ENCODE data around the gene C4B.

C4B gene

DNA sequence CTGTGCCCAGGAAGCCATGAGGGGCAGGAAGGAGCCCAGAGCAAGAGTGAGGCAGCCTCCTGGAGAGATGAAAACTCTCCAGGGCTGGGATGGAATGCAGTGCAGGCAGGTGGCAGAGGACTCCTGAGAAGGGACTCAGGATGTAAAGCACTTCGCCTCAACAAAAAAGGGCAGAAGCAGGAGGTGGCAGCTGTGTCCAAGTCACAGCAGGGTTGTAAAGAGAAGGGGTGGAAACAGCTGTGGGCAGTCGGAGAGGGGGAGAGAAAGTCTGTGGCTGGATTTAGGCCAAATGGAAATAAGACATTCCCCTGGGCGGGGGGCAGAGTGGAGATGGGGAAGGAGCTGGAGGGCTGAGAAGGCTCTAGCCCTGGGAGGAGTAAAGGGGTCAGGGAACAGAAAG lies 58.5 kb downstream of the C4B start:
- no peak overlapping the region for H4K8ac ChIP-seq (ENCODE audit: low read length)
- H3K27ac ChIP-seq (ENCODE audit: low read length, poor library complexity, severe bottlenecking): no peak overlapping the region
- no peak overlapping the region for H3K23ac ChIP-seq (ENCODE audit: low read length in 2 of 2)
- H2AFZ ChIP-seq (ENCODE audit: low read depth, low read length): no peak overlapping the region
- H3K4me2 ChIP-seq (ENCODE audit: low read length, poor library complexity, severe bottlenecking): no peak overlapping the region
- H2AK5ac ChIP-seq (ENCODE audit: low read length, severe bottlenecking): no peak overlapping the region
- no peak overlapping the region for H3K9ac ChIP-seq (ENCODE audit: low read length)
- H2BK120ac ChIP-seq (ENCODE audit: low read depth, low read length): no peak overlapping the region
- no peak overlapping the region for H3K4me3 ChIP-seq (ENCODE audit: insufficient read depth in 1 of 2, low read depth in 1 of 2, low read length in 2 of 2)
- H2BK15ac ChIP-seq (ENCODE audit: low read depth, poor library complexity, severe bottlenecking): no peak overlapping the region
- H3K14ac ChIP-seq (ENCODE audit: low read length in 2 of 2): no peak overlapping the region
- peaks cover 0 to 80% of the 10 kb centered on the region in 2 experiments for H3K36me3 ChIP-seq (ENCODE audit: control insufficient read depth in 1 of 2, insufficient read depth in 2 of 2, low read depth in 1 of 2, low read length in 2 of 2)
- no peak overlapping the region for H3K18ac ChIP-seq (ENCODE audit: low read depth in 1 of 2, low read length in 2 of 2)
- H4K91ac ChIP-seq (ENCODE audit: low read length): no peak overlapping the region
- H3K9me3 ChIP-seq (ENCODE audit: control insufficient read depth, low read length): no peaks in the 10 kb centered on the region
- H2BK5ac ChIP-seq (ENCODE audit: low read depth, low read length, poor library complexity, severe bottlenecking): no peak overlapping the region
- DNase-seq: no peak
- peaks cover 0 to 47% of the 10 kb centered on the region in 2 experiments for H3K27me3 ChIP-seq (ENCODE audit: control insufficient read depth in 1 of 2, insufficient read depth in 1 of 2, low read length in 2 of 2)
- 93% methylated on average over 3 of the region's 3 CpGs for WGBS
- no peaks in the 10 kb centered on the region for H3K79me1 ChIP-seq (replicated peaks; ENCODE audit: low read length, poor library complexity, severe bottlenecking)
- H3K4me1 ChIP-seq (ENCODE audit: control insufficient read depth, insufficient read depth, low read depth, low read length): peaks cover 18% of the 10 kb centered on the region
- no peak overlapping the region for H3K4ac ChIP-seq (ENCODE audit: low read depth in 1 of 2, low read length in 2 of 2)
- no peak overlapping the region for H2BK12ac ChIP-seq (ENCODE audit: low read length in 2 of 2)

DNA sequence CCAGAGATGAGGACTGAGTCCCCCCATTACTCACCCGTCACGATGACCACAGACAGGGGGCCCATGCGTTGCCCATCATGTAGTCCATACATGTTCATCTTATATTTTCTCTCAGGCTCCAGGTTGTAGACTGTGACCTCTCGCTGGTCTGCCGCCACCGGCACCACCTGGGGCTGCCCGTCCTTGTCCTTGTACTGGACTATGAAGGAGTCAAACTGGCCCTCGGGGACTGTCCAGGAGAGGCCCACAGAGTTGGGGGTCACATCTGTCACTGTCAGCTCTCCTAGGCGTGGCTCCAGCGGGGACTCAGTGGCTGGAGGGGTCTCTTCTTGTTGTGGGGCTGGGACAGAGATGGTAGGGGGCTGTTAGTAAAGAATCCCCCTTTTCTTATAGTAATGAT lies 59.0 kb downstream of the C4B start:
- DNase-seq: no peak
- no peak overlapping the region for H3K18ac ChIP-seq (ENCODE audit: low read depth in 1 of 2, low read length in 2 of 2)
- H3K9ac ChIP-seq (ENCODE audit: low read length): no peak overlapping the region
- H3K27ac ChIP-seq (ENCODE audit: low read length, poor library complexity, severe bottlenecking): no peak overlapping the region
- H2BK15ac ChIP-seq (ENCODE audit: low read depth, poor library complexity, severe bottlenecking): no peak overlapping the region
- no peak overlapping the region for H3K4me2 ChIP-seq (ENCODE audit: low read length, poor library complexity, severe bottlenecking)
- peaks cover 18% of the 10 kb centered on the region for H3K4me1 ChIP-seq (ENCODE audit: control insufficient read depth, insufficient read depth, low read depth, low read length)
- no peak overlapping the region for H2AK5ac ChIP-seq (ENCODE audit: low read length, severe bottlenecking)
- no peak overlapping the region for H4K8ac ChIP-seq (ENCODE audit: low read length)
- no peak overlapping the region for H2BK120ac ChIP-seq (ENCODE audit: low read depth, low read length)
- no peaks in the 10 kb centered on the region for H3K79me1 ChIP-seq (replicated peaks; ENCODE audit: low read length, poor library complexity, severe bottlenecking)
- H3K36me3 ChIP-seq (ENCODE audit: control insufficient read depth in 1 of 2, insufficient read depth in 2 of 2, low read depth in 1 of 2, low read length in 2 of 2): peaks cover 0 to 78% of the 10 kb centered on the region in 2 experiments
- no peak overlapping the region for H2BK12ac ChIP-seq (ENCODE audit: low read length in 2 of 2)
- H2BK5ac ChIP-seq (ENCODE audit: low read depth, low read length, poor library complexity, severe bottlenecking): no peak overlapping the region
- H4K91ac ChIP-seq (ENCODE audit: low read length): no peak overlapping the region
- H3K4me3 ChIP-seq (ENCODE audit: insufficient read depth in 1 of 2, low read depth in 1 of 2, low read length in 2 of 2): no peak overlapping the region
- peaks cover 0 to 44% of the 10 kb centered on the region in 2 experiments for H3K27me3 ChIP-seq (ENCODE audit: control insufficient read depth in 1 of 2, insufficient read depth in 1 of 2, low read length in 2 of 2)
- 96% methylated on average over 8 of the region's 10 CpGs for WGBS
- H3K14ac ChIP-seq (ENCODE audit: low read length in 2 of 2): no peak overlapping the region
- H3K9me3 ChIP-seq (ENCODE audit: control insufficient read depth, low read length): no peaks in the 10 kb centered on the region
- no peak overlapping the region for H3K4ac ChIP-seq (ENCODE audit: low read depth in 1 of 2, low read length in 2 of 2)
- no peak overlapping the region for H2AFZ ChIP-seq (ENCODE audit: low read depth, low read length)
- no peak overlapping the region for H3K23ac ChIP-seq (ENCODE audit: low read length in 2 of 2)

DNA sequence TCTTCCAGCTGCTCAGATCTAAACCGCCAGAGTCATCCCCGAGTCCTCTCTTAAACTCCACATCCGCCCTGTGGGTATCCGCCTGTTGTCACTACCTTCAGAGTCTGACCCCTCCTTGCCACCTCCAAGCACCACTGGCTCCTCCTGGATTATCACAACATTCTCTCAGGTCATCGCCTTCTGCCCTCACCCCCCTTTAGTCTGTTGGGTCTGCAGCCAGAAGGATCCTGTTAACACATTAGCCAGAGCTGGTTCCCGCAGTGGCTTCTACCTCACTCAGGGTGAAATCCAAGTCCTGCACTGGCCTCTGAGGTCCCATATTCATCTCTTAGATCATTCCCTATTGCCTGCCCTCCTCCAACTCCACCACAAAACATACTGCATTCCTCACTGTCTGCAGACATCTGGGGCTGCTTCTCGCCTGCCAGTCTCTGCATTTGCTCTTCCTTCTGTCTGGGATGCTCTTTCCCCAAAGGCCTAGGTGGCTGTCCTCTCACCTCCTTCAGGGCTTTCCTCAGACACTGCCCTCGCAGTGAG lies 60.5 kb downstream of the C4B start:
- H3K14ac ChIP-seq (ENCODE audit: low read length in 2 of 2): no peak overlapping the region
- H2BK5ac ChIP-seq (ENCODE audit: low read depth, low read length, poor library complexity, severe bottlenecking): no peak overlapping the region
- H3K4me2 ChIP-seq (ENCODE audit: low read length, poor library complexity, severe bottlenecking): no peak overlapping the region
- DNase-seq: peak; percentile 45
- no peaks in the 10 kb centered on the region for H3K9me3 ChIP-seq (ENCODE audit: control insufficient read depth, low read length)
- H2BK12ac ChIP-seq (ENCODE audit: low read length in 2 of 2): no peak overlapping the region
- peaks cover 0 to 77% of the 10 kb centered on the region in 2 experiments for H3K36me3 ChIP-seq (ENCODE audit: control insufficient read depth in 1 of 2, insufficient read depth in 2 of 2, low read depth in 1 of 2, low read length in 2 of 2)
- peak overlapping the region; percentile 0 for H3K27ac ChIP-seq (ENCODE audit: low read length, poor library complexity, severe bottlenecking)
- H3K27me3 ChIP-seq (ENCODE audit: control insufficient read depth in 1 of 2, insufficient read depth in 1 of 2, low read length in 2 of 2): peaks cover 0 to 40% of the 10 kb centered on the region in 2 experiments
- H3K18ac ChIP-seq (ENCODE audit: low read depth in 1 of 2, low read length in 2 of 2): peak overlapping the region in 1 of 2 experiments; percentile 1
- no peaks in the 10 kb centered on the region for H3K79me1 ChIP-seq (replicated peaks; ENCODE audit: low read length, poor library complexity, severe bottlenecking)
- no peak overlapping the region for H3K23ac ChIP-seq (ENCODE audit: low read length in 2 of 2)
- H2BK120ac ChIP-seq (ENCODE audit: low read depth, low read length): no peak overlapping the region
- H3K9ac ChIP-seq (ENCODE audit: low read length): peak overlapping the region; percentile 20
- peaks cover 28% of the 10 kb centered on the region for H3K4me1 ChIP-seq (ENCODE audit: control insufficient read depth, insufficient read depth, low read depth, low read length)
- no peak overlapping the region for H3K4me3 ChIP-seq (ENCODE audit: insufficient read depth in 1 of 2, low read depth in 1 of 2, low read length in 2 of 2)
- no peak overlapping the region for H2BK15ac ChIP-seq (ENCODE audit: low read depth, poor library complexity, severe bottlenecking)
- H2AK5ac ChIP-seq (ENCODE audit: low read length, severe bottlenecking): no peak overlapping the region
- 89% methylated on average over 8 of the region's 8 CpGs for WGBS
- no peak overlapping the region for H4K8ac ChIP-seq (ENCODE audit: low read length)
- H2AFZ ChIP-seq (ENCODE audit: low read depth, low read length): no peak overlapping the region
- H4K91ac ChIP-seq (ENCODE audit: low read length): no peak overlapping the region
- H3K4ac ChIP-seq (ENCODE audit: low read depth in 1 of 2, low read length in 2 of 2): no peak overlapping the region

DNA sequence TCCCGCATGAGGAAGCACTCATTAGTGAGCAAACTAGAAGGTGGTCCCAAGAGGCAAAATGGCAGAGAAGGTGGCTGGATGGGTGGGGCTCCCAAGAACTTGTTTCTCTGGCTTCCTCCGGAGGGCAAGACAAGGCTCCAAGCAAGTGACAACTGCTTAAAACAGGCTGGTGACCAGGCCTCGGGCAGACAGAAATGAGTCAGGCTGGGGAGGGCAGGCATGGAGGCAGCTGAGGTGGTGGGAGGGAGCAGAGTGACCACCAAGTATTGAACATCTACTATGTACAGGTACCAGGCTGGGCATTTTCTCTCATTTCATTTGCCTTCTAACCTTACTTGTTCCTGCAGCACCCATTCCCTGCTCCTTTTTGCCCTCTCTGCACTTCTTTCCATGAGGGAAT lies 61.2 kb downstream of the C4B start:
- Histone ChIP-seq H3K36me3 (ENCODE audit: control insufficient read depth in 1 of 2, insufficient read depth in 2 of 2, low read depth in 1 of 2, low read length in 2 of 2) (peaks cover 0 to 75% of the 10 kb centered on the region in 2 experiments), H3K27ac (ENCODE audit: low read length, poor library complexity, severe bottlenecking) (no peak overlapping the region), H2BK15ac (ENCODE audit: low read depth, poor library complexity, severe bottlenecking) (no peak overlapping the region), H2AFZ (ENCODE audit: low read depth, low read length) (no peak overlapping the region), H3K79me1 (replicated peaks; ENCODE audit: low read length, poor library complexity, severe bottlenecking) (no peaks in the 10 kb centered on the region), H3K9ac (ENCODE audit: low read length) (peak overlapping the region; percentile 20), H4K8ac (ENCODE audit: low read length) (peak overlapping the region; percentile 43), H2BK12ac (ENCODE audit: low read length in 2 of 2) (no peak overlapping the region), H3K4me1 (ENCODE audit: control insufficient read depth, insufficient read depth, low read depth, low read length) (peaks cover 31% of the 10 kb centered on the region), H2BK120ac (ENCODE audit: low read depth, low read length) (no peak overlapping the region), H3K27me3 (ENCODE audit: control insufficient read depth in 1 of 2, insufficient read depth in 1 of 2, low read length in 2 of 2) (peaks cover 0 to 32% of the 10 kb centered on the region in 2 experiments), H2AK5ac (ENCODE audit: low read length, severe bottlenecking) (peak overlapping the region; percentile 17), H4K91ac (ENCODE audit: low read length) (no peak overlapping the region), H3K4ac (ENCODE audit: low read depth in 1 of 2, low read length in 2 of 2) (no peak overlapping the region), H2BK5ac (ENCODE audit: low read depth, low read length, poor library complexity, severe bottlenecking) (no peak overlapping the region), H3K4me3 (ENCODE audit: insufficient read depth in 1 of 2, low read depth in 1 of 2, low read length in 2 of 2) (no peak overlapping the region), H3K14ac (ENCODE audit: low read length in 2 of 2) (no peak overlapping the region), H3K4me2 (ENCODE audit: low read length, poor library complexity, severe bottlenecking) (no peak overlapping the region), H3K23ac (ENCODE audit: low read length in 2 of 2) (no peak overlapping the region), H3K9me3 (ENCODE audit: control insufficient read depth, low read length) (no peaks in the 10 kb centered on the region), H3K18ac (ENCODE audit: low read depth in 1 of 2, low read length in 2 of 2) (no peak overlapping the region)
- DNase-seq: peak; percentile 26
- 63% methylated on average over 3 of the region's 3 CpGs for WGBS

Data from mesenchymal stem cell (in vitro differentiated cells and primary cell).